Small intestine (tissue), 7 donors: ENCODE data around the gene RASGRP2. TPM values are rescaled to one million over a fixed set of nuclear protein-coding genes. Genes with fewer than 3 reads are reported as not detected.

Experiments used
- DNase-seq, 2 donors: peaks; one replicate each; pipeline versions ENCODE4 v3.0.0 to v3.0.0-alpha.2; 2013
- FAIRE-seq: peaks from 2 replicates; lab custom pipeline; 2012; peaks lifted over from hg19 to GRCh38; lab: Jason Lieb, UNC
- H3K27ac ChIP-seq, 3 donors: one replicate each; pipeline ENCODE4 v1.5.1; 2013; ENCODE audit warnings: low read length in 2 of 3, mild to moderate bottlenecking in 2 of 3, control low read depth in 1 of 3, inconsistent platforms in 1 of 3, low read depth in 1 of 3, moderate library complexity in 1 of 3
- H3K27me3 ChIP-seq, 3 donors: one replicate each; pipeline ENCODE4 v1.6.1; 2013; ENCODE audit warnings: low read length in 3 of 3, inconsistent platforms in 1 of 3; ENCODE audit not compliant: control insufficient read depth in 3 of 3, insufficient read depth in 3 of 3
- H3K36me3 ChIP-seq, 3 donors: one replicate each; pipeline ENCODE4 v1.6.1; 2013; ENCODE audit warnings: low read length in 3 of 3, inconsistent platforms in 1 of 3, low read depth in 1 of 3, mild to moderate bottlenecking in 1 of 3, moderate library complexity in 1 of 3; ENCODE audit not compliant: control insufficient read depth in 3 of 3, insufficient read depth in 2 of 3
- H3K4me1 ChIP-seq, 3 donors: one replicate each; pipeline ENCODE4 v1.6.1; 2013; ENCODE audit warnings: low read length in 2 of 3, inconsistent platforms in 1 of 3, low read depth in 1 of 3, mild to moderate bottlenecking in 1 of 3, moderate library complexity in 1 of 3; ENCODE audit not compliant: control insufficient read depth in 3 of 3, insufficient read depth in 2 of 3
- H3K4me3 ChIP-seq, 3 donors: one replicate each; pipeline ENCODE4 v1.5.1; 2013; ENCODE audit warnings: low read length in 3 of 3, control low read depth in 1 of 3, inconsistent platforms in 1 of 3, low read depth in 1 of 3, mild to moderate bottlenecking in 1 of 3, moderate library complexity in 1 of 3
- H3K9me3 ChIP-seq, 2 donors: one replicate each; pipeline ENCODE4 v1.6.1; 2013; ENCODE audit warnings: low read depth in 1 of 2, low read length in 1 of 2; ENCODE audit not compliant: control insufficient read depth in 2 of 2, insufficient read depth in 1 of 2
- WGBS, 3 donors: extraction: QIAGEN DNeasy Blood & Tissue Kit; methylation state at CpG; one replicate each; pipeline ENCODE4 v1.1.7; 2013; 5-methylcytosine and 5-hydroxymethylcytosine counted together
- polyA plus RNA-seq, 4 donors: library from polyadenylated mRNA; stranded (reverse) in 3 of 4; unstranded in 1 of 4; fragments of 200-250 nt in 3 of 4; fragments of 120-200 nt in 1 of 4; gene quantifications; one replicate each; pipeline versions ENCODE4 v1.2.1 to v1.2.3, GENCODE V29; 2013
- donor health status: healthy with polysubstance abuse.
- donor health status: control.
- donor health status: control.
- donor health status: Bipolar disorder and iron deficiency.
- donor health status: healthy.

RASGRP2 gene
- polyA plus RNA-seq, 4 donors, result 2.9 to 14.6 (median 4.1) TPM

- H3K27me3 ChIP-seq, result peaks cover 21 to 87% (median 46%) of the 10 kb centered on the region in 3 donors
- WGBS, 3 donors, result 42 to 51% (median 47%) methylated on average over 16 to 21 of the region's 21 CpGs
- no peaks in the 10 kb centered on the region for H3K36me3 ChIP-seq
- H3K27ac ChIP-seq, result no peak overlapping the region
- H3K4me1 ChIP-seq, result peaks cover 0 to 2% (median 0%) of the 10 kb centered on the region in 3 donors
- FAIRE-seq (no peak), DNase-seq (no peak)
- H3K9me3 ChIP-seq, result no peaks in the 10 kb centered on the region
- H3K4me3 ChIP-seq, result no peak overlapping the region
Observed at GRCh38 chr11:64716473-64717267, 27.3 kb downstream of the RASGRP2 start.

DNA sequence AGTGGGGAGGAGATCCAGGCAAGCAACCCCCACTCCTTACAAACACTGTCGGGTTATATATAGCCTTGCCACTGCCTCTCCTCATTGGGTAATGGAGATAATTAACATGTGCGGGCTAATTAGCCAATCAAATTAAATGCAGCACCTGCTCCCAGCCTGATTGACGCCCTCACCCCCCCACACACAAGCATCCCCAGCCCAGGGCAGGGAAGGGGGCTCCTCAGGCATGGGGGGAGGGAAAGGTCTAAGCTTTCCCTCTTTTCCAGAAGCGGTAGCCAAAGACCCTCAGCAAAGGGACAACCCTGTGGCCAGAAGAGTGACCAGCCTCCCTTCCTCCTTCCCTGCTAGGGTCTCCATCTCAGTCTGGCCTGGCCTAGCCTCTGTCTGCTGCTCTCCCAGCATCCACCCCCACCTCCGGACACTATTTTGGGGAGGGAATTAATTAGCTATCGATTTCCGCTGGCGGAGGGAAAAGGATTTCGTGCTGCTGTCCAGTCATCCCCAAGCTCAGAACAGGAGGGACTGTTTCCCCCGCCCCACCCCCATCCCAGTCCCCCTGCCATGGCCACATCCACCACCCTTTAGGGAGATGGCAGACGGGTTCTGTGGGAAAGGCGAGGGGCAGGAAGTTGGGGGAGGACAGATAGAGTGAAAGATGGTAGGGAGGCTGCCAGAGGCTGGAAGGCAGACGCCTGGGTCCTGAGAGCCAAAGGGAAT lies 28.0 kb downstream of the RASGRP2 start:
- Histone ChIP-seq H3K9me3 (no peaks in the 10 kb centered on the region), H3K36me3 (no peaks in the 10 kb centered on the region), H3K4me3 (no peak overlapping the region), H3K4me1 (peaks cover 0 to 2% (median 0%) of the 10 kb centered on the region in 3 donors), H3K27me3 (peaks cover 19 to 87% (median 52%) of the 10 kb centered on the region in 3 donors), H3K27ac (no peak overlapping the region)
- 45 to 56% (median 51%) methylated on average over 13 of the region's 13 CpGs for WGBS, 3 donors
- FAIRE-seq (no peak), DNase-seq (no peak)

DNA sequence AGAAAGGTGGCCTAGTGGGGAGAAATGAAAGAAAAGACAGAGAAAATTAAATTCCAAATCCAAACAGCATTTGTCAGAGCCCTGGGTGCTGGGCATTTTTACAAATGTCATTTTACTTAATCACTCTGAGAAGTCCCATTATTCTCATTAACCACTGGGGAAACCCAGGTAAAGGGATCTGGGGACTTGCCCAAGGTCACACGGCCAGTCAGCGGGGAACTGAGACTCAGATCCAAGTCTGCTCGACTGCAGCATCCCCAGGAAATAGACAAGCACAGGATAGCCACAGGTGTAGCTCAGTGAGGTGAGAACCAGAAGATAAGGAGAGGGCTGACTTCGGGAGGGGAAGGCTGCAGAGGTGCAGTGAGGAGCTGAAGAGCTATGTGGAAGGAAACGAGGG lies 28.8 kb downstream of the RASGRP2 start:
- H3K9me3 ChIP-seq, result no peaks in the 10 kb centered on the region
- H3K4me1 ChIP-seq, result peaks cover 0 to 2% (median 0%) of the 10 kb centered on the region in 3 donors
- no peak overlapping the region for H3K4me3 ChIP-seq
- 22 to 47% (median 40%) methylated on average over 5 of the region's 5 CpGs for WGBS, 3 donors
- H3K27me3 ChIP-seq, result peaks cover 19 to 87% (median 56%) of the 10 kb centered on the region in 3 donors
- H3K27ac ChIP-seq, result no peak overlapping the region
- DNase-seq (no peak), FAIRE-seq (no peak)
- no peaks in the 10 kb centered on the region for H3K36me3 ChIP-seq

GRCh38 chr11:64714666-64715065 lies 29.3 kb downstream of the RASGRP2 start:
- H3K27me3 ChIP-seq, result peaks cover 19 to 88% (median 56%) of the 10 kb centered on the region in 3 donors
- no peak overlapping the region for H3K4me3 ChIP-seq
- no peaks in the 10 kb centered on the region for H3K9me3 ChIP-seq
- H3K27ac ChIP-seq, result no peak overlapping the region
- WGBS, 3 donors, result 44 to 56% (median 46%) methylated on average over 5 of the region's 5 CpGs
- no peaks in the 10 kb centered on the region for H3K36me3 ChIP-seq
- H3K4me1 ChIP-seq, result peaks cover 0 to 2% (median 0%) of the 10 kb centered on the region in 3 donors
- no peak for DNase-seq
- no peak for FAIRE-seq

GRCh38 chr11:64713781-64714363 lies 30.1 kb downstream of the RASGRP2 start:
- H3K27me3 ChIP-seq, result peaks cover 19 to 87% (median 57%) of the 10 kb centered on the region in 3 donors
- DNase-seq, result no peak
- no peaks in the 10 kb centered on the region for H3K36me3 ChIP-seq
- H3K4me1 ChIP-seq, result peaks cover 0 to 2% (median 0%) of the 10 kb centered on the region in 3 donors
- H3K4me3 ChIP-seq, result peak overlapping the region in 1 of 3 donors; percentile 24
- H3K27ac ChIP-seq, result no peak overlapping the region
- no peaks in the 10 kb centered on the region for H3K9me3 ChIP-seq
- no peak for FAIRE-seq
- 5 to 8% (median 6%) methylated on average over 28 to 39 of the region's 39 CpGs for WGBS, 3 donors

DNA sequence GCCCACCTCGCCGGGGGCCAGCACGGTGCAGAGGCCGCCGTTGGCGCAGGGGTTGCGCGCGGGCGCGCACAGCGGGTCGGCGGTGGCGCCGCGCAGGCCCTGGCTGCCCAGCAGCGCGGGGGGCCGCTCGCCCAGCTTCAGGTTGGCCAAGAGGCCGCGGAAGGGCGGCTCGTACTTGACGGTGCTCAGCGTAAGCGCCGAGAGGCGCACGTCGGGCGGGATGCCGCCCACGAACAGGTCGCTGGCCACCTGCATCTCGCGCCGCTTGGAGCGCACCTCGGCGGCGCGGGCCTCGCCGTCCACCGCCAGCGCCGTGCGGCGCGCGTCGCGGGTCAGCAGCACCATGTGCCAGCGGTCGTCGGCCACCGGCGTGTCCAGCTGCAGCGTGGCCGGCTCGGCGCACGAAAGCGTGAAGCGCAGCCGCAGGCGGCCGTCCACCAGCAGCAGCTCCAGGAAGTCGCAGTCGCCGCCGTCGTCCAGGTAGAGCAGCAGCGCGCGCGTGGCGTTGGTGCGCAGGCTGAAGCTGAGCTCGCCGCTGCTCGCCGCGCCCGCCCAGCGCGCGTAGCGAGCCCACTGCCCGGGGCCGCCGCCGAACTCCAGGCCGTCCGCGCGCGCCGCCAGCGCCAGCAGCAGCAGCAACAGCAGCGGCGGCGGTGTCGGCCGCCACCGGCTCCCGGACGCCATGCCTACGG lies 30.8 kb downstream of the RASGRP2 start:
- peak; percentile 15 to 81 for DNase-seq
- Histone ChIP-seq H3K27me3 (peaks cover 19 to 85% (median 60%) of the 10 kb centered on the region in 3 donors), H3K9me3 (no peaks in the 10 kb centered on the region), H3K4me3 (peak overlapping the region in 1 of 3 donors; percentile 24), H3K36me3 (no peaks in the 10 kb centered on the region), H3K27ac (no peak overlapping the region), H3K4me1 (peaks cover 0 to 2% (median 0%) of the 10 kb centered on the region in 3 donors)
- FAIRE-seq, result no peak
- WGBS, 3 donors, result 3 to 6% (median 3%) methylated on average over 84 to 111 of the region's 111 CpGs

- Histone ChIP-seq H3K4me1 (peaks cover 0 to 2% (median 0%) of the 10 kb centered on the region in 3 donors), H3K36me3 (no peaks in the 10 kb centered on the region), H3K4me3 (peak overlapping the region in 1 of 3 donors; percentile 24), H3K9me3 (no peaks in the 10 kb centered on the region), H3K27ac (no peak overlapping the region), H3K27me3 (peaks cover 19 to 82% (median 60%) of the 10 kb centered on the region in 3 donors)
- FAIRE-seq (no peak), DNase-seq (no peak)
- WGBS, 3 donors, result 8 to 11% (median 11%) methylated on average over 36 to 45 of the region's 45 CpGs
Observed at GRCh38 chr11:64712430-64713015, 31.4 kb downstream of the RASGRP2 start.
